NCI-H2029 treated with DMSO at 0.1 percent for 48 hours (cell line): ENCODE data around the gene SNX7.

Experiments
- DNase-seq: peaks from one replicate; lab custom pipeline; 2025; lab: John Stamatoyannopoulos, UW

The SNX7 gene

DNA sequence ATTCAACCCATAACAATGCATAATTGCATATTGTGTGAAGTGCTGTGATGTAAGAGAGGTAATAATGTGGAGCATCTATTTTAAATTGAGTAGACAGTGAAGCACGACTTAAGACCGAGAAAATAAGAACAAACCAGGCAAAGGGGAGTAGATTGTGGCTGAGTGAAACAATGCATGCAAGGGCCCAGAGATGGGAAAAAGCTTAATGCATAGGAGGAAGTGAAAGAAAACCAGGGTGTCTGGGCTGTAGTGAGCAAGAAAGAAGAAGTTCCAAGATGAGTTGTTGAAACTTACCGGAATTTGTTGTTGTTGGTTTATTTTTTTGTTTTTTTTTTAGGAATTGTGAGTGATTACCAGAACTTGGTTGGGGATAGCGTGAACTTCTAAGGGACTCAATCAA, 104.7 kb downstream of the SNX7 start:
- DNase-seq, result no peak

DNA sequence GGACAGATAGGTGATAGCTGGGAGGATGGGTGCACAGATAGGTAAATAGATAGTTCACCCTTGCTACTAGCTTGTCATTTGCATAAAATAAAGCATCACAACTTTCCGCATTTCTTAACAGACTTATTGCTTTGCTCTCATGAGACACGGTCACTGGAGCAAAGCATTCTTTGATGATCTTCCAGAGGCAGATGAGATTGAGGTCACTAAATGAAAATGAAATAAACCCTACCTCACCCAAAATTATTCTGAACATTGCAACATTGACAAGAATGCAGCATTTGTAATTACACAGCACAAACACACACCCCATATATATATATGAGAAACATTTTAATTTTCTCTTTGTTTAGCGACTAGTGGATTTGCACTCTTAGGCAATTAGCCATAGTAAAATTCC, 107.6 kb downstream of the SNX7 start:
- DNase-seq, result no peak

- DNase-seq, result no peak
Measured at GRCh38 chr1:98781906-98782305, 120.4 kb downstream of the SNX7 start.

- DNase-seq, result no peak
Measured at GRCh38 chr1:98783821-98784220, 122.3 kb downstream of the SNX7 start.

- no peak for DNase-seq
Measured at GRCh38 chr1:98791498-98791897, 130.0 kb downstream of the SNX7 start.

DNA sequence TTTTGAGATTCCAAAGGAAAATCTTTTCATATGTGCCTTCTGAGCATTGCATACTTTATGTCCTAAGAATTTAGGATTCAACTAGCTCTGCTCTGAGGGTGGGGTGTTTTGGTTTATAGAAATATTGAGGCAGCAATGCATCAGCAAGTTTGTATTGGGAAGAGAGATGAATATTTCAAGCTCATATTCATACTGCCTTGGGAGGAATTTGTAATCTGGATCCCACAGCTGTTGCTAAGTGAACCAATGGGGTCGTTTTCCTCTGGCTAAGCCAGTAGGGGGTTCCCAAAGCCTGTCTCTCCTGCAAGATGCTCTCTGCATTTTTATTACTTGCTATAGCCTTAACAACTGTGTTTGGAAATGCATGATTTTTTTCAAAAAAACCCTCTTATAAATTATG, 130.6 kb downstream of the SNX7 start:
- no peak for DNase-seq

GRCh38 chr1:98793136-98793535, 131.6 kb downstream of the SNX7 start:
- no peak for DNase-seq

DNA sequence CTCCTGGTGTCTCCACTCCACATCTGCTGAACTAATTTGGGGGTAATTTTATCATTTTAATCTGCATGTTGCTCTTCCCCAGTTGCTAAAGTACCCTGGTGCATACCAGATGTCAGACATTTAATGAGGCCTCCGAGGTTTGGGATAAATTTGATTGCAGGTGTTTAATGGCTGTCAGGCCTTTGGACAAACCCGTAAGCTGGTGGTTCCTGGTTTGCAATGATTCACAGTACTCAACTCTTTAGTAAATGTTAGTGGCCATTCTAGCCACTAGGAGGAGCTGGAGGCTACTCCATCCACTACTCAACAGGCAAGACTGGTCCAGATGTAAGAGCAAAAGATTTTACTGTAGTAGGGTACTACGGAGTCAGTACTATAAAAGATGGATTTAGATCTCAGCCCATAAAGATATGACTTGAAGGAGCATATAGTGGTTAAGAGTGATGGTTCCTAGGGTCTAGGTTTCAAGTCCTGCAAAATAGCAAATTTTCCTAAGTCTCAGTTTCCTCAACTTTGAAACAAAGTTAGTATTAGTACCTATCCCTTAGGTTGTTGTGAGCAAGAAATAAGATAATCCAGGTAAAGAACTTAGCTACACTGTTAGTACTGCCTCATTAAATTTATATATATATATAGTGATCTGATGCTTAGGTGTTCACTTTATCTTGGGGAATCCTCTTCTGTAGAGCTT, 132.8 kb downstream of the SNX7 start:
- peak; percentile 34 for DNase-seq

DNA sequence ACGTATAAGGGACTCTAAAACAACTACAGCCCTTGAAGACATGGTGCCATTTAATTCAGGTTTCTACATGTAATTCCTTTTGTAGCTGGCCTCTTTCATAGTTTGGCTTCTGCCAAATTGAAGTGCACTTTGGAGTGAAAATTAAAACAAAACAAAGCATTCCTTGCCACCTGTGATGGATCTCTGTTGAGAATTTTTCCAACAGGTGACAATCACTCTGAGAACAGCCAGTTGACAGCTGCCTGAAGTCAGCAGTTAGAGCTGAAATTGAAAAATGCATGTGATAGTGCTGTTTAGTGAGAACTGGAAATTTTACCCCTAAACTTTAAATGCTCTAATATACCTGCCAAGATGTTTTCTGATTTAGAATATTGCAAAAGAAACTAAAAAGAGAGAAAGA, 134.5 kb downstream of the SNX7 start:
- no peak for DNase-seq

GRCh38 chr1:98797506-98797905, 136.0 kb downstream of the SNX7 start:
- no peak for DNase-seq
